H1 (cell line): ENCODE results near the gene MYO5B. TPM values are rescaled to one million over a fixed set of nuclear protein-coding genes. Genes with fewer than 3 reads are reported as not detected.

Experiments used
- CBX5 ChIP-seq: fragments of 300-800, 300-1000 bp; sonication (generic); IDR thresholded peaks from 2 replicates; pipeline ENCODE4 v1.7.1; 2016; ENCODE audit warnings: antibody characterized with exemption, low read length, low read depth
- CHD2 ChIP-seq: IDR thresholded peaks from 2 replicates; pipeline ENCODE4 v1.6.1; 2012; ENCODE audit warnings: low read length, improper control_type of control experiment
- JUND ChIP-seq: IDR thresholded peaks from 2 replicates; pipeline ENCODE4 v1.6.1; 2011; ENCODE audit warnings: mild to moderate bottlenecking, improper control_type of control experiment, low read length
- KDM1A ChIP-seq: fragments of 200-600, 300-600 bp; sonication (generic); IDR thresholded peaks from 2 replicates; pipeline ENCODE4 v1.7.1; 2016; ENCODE audit warnings: mild to moderate bottlenecking, low read length, borderline replicate concordance
- KDM5A ChIP-seq: fragments of 200-600 bp; IDR thresholded peaks from 2 replicates; pipeline ENCODE4 v1.7.1; 2012; ENCODE audit warnings: mild to moderate bottlenecking, low read length, inconsistent platforms, mixed read lengths
- POLR2AphosphoS5 ChIP-seq: IDR thresholded peaks from 2 replicates; pipeline ENCODE4 v1.6.1; 2011; ENCODE audit warnings: low read depth, low read length
- RBBP5 ChIP-seq: IDR thresholded peaks from 2 replicates; pipeline ENCODE4 v1.7.1; 2012; ENCODE audit warnings: low read depth, mild to moderate bottlenecking, inconsistent platforms, low read length, moderate library complexity, borderline replicate concordance
- SAP30 ChIP-seq: fragments of 300-600 bp; sonication (generic); IDR thresholded peaks from 2 replicates; pipeline ENCODE4 v1.7.1; 2012; ENCODE audit warnings: low read length, moderate library complexity, mild to moderate bottlenecking, inconsistent platforms; ENCODE audit not compliant: insufficient read depth, insufficient replicate concordance
- SRF ChIP-seq: IDR thresholded peaks from 2 replicates; pipeline ENCODE4 v1.6.1; 2011; ENCODE audit warnings: mild to moderate bottlenecking, low read depth, low read length, moderate library complexity
- TAF1 ChIP-seq: IDR thresholded peaks from 2 replicates; pipeline ENCODE4 v1.6.1; 2011; ENCODE audit warnings: mild to moderate bottlenecking, low read depth, low read length
- TBP ChIP-seq: IDR thresholded peaks from 2 replicates; pipeline ENCODE4 v1.6.1; 2011; ENCODE audit warnings: low read depth, low read length, improper control_type of control experiment
- polyA plus RNA-seq, 7 experiments: library from polyadenylated mRNA; depleted of rRNA in 3 of 7; stranded (reverse) in 5 of 7; unstranded in 2 of 7; fragments of >200 nt in 5 of 7; fragments of 200-250 nt in 2 of 7; gene quantifications; 1 replicate in 5 of 7; 2 replicates in 1 of 7; 4 replicates in 1 of 7; pipeline versions ENCODE4 v1.2.1 to v1.2.3, GENCODE V29; 2011 to 2013; ENCODE audit warnings: missing spikeins in 2 of 7, mixed read lengths in 2 of 7
- total RNA-seq: library from RNA; stranded (reverse); fragmentation: NEBNext Ultra II Directional; extraction: Animal tissue kit (Norgen Biotek cat#: 25700); gene quantifications from 2 replicates; pipeline ENCODE4 v1.2.1, GENCODE V29; 2021

Gene MYO5B
- total and polyA plus RNA-seq, 2 of the 8 experiments (the other 6 are each of a cell fraction or from before 2014, with no cell fraction given): 6.4 to 7.7 TPM

GRCh38 chr18:50009773-50010335, 185.1 kb downstream of the MYO5B start (continued):
- no peak for TF ChIP-seq RBBP5
- no peak for TF ChIP-seq KDM5A
- no peak for TF ChIP-seq JUND
- TF ChIP-seq KDM1A: no peak
- no peak for TF ChIP-seq SAP30
- TF ChIP-seq TBP: no peak
- TF ChIP-seq CHD2: no peak
- no peak for TF ChIP-seq POLR2AphosphoS5
- no peak for TF ChIP-seq SRF
- no peak for TF ChIP-seq TAF1
- no peak for TF ChIP-seq CBX5
- TF ChIP-seq, all 59 proteins: peak for 3
